ENCODE measurements around the gene ADA.

Gene ADA

DNA sequence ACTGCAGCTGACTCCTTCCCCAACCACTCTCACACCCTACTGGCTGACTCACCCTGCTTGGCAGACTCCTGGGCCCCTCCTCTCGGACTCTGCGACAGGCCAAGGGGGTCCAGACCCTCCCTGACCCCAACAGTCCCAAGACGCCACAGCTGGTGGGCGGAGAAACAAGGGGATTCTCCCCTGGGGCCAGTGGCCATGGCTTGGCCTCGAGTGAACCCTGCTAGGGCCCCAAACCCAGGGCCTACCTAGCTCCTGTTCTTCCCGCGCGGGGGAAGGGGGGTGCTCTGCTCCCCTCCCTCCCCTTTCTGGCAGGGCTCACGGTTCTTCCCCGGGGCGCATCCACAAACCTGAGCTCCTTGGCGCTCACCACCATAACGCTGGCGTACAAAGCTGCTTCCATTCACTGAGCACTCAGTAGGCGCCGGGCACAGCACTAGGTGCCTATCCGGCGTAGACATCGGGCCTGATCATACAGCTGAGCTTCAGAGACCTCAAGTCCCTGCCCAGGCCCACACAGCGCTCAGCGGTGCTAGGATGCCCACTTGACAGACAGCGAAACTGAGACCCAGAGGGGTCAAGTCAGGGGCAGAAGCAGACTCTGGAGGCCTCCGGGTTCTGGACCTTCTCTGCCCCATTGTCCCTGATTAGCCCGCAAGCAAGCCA, 597 bp downstream of the ADA start:
- Histone ChIP-seq H3F3A (ENCODE audit: low read depth) (peaks cover 11% of the 10 kb centered on the region), H3K9ac (ENCODE audit: low read depth, low read length, poor library complexity, severe bottlenecking) (peak overlapping the region; percentile 83), H3K36me3 (ENCODE audit: insufficient read depth, low read length) (no peaks in the 10 kb centered on the region), H3K4me1 (ENCODE audit: insufficient read depth, low read length, poor library complexity, severe bottlenecking) (peaks cover 51% of the 10 kb centered on the region), H3K9me3 (ENCODE audit: insufficient read depth, low read depth, low read length) (no peaks in the 10 kb centered on the region), H4K20me1 (ENCODE audit: insufficient read depth, low read length, poor library complexity, severe bottlenecking) (no peaks in the 10 kb centered on the region), H3K4me2 (ENCODE audit: low read depth, low read length, poor library complexity, severe bottlenecking) (peak overlapping the region; percentile 83), H3K79me2 (ENCODE audit: insufficient read depth, low read length) (peaks cover 57% of the 10 kb centered on the region), H2AFZ (ENCODE audit: low read length) (peak overlapping the region; percentile 67), H3K4me3 (ENCODE audit: low read length, poor library complexity, severe bottlenecking) (peak overlapping the region; percentile 85), H3K27me3 (ENCODE audit: insufficient read depth, low read length, poor library complexity, severe bottlenecking) (no peaks in the 10 kb centered on the region), H3K9me2 (replicated peaks; ENCODE audit: low read depth, low read length) (no peaks in the 10 kb centered on the region)
- TF ChIP-seq, protein P1, sequence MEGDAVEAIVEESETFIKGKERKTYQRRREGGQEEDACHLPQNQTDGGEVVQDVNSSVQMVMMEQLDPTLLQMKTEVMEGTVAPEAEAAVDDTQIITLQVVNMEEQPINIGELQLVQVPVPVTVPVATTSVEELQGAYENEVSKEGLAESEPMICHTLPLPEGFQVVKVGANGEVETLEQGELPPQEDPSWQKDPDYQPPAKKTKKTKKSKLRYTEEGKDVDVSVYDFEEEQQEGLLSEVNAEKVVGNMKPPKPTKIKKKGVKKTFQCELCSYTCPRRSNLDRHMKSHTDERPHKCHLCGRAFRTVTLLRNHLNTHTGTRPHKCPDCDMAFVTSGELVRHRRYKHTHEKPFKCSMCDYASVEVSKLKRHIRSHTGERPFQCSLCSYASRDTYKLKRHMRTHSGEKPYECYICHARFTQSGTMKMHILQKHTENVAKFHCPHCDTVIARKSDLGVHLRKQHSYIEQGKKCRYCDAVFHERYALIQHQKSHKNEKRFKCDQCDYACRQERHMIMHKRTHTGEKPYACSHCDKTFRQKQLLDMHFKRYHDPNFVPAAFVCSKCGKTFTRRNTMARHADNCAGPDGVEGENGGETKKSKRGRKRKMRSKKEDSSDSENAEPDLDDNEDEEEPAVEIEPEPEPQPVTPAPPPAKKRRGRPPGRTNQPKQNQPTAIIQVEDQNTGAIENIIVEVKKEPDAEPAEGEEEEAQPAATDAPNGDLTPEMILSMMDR (conservative IDR thresholded peaks at IDR 0.05; ENCODE audit: low read length) = no peak
- no peak for TF ChIP-seq EZH2phosphoT487 (IDR thresholded peaks at IDR 0.05; ENCODE audit: borderline replicate concordance)

DNA sequence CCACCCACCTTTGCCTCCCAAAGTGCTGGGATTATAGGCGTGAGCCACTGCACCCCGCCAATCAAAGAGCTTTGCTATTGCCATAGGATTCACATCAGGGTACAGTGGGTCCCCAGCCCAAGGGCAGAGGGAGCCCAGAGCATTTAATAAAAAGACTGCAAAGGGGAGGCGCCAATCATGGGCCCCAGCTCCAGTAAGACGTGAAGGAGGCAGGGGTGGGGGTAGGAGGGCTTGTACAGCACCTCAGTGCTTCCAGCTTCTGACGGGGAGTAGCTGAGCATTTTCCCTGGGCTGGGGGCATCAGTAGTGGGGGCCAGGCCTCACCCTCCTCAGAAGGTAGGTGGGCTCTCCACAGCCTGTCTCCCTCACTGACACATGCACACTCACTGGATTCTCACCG, 1.5 kb downstream of the ADA start:
- Histone ChIP-seq H2AFZ (ENCODE audit: low read length) (no peak overlapping the region), H3F3A (ENCODE audit: low read depth) (peaks cover 15% of the 10 kb centered on the region), H3K9me3 (ENCODE audit: insufficient read depth, low read depth, low read length) (no peaks in the 10 kb centered on the region), H3K4me2 (ENCODE audit: low read depth, low read length, poor library complexity, severe bottlenecking) (peak overlapping the region; percentile 83), H3K27me3 (ENCODE audit: insufficient read depth, low read length, poor library complexity, severe bottlenecking) (no peaks in the 10 kb centered on the region), H3K4me1 (ENCODE audit: insufficient read depth, low read length, poor library complexity, severe bottlenecking) (peaks cover 58% of the 10 kb centered on the region), H3K36me3 (ENCODE audit: insufficient read depth, low read length) (no peaks in the 10 kb centered on the region), H3K9ac (ENCODE audit: low read depth, low read length, poor library complexity, severe bottlenecking) (peak overlapping the region; percentile 83), H3K4me3 (ENCODE audit: low read length, poor library complexity, severe bottlenecking) (peak overlapping the region; percentile 85), H4K20me1 (ENCODE audit: insufficient read depth, low read length, poor library complexity, severe bottlenecking) (no peaks in the 10 kb centered on the region), H3K79me2 (ENCODE audit: insufficient read depth, low read length) (peaks cover 63% of the 10 kb centered on the region), H3K9me2 (replicated peaks; ENCODE audit: low read depth, low read length) (no peaks in the 10 kb centered on the region)
- TF ChIP-seq, protein P1 (conservative IDR thresholded peaks at IDR 0.05; ENCODE audit: low read length) = no peak
- TF ChIP-seq EZH2phosphoT487 (IDR thresholded peaks at IDR 0.05; ENCODE audit: borderline replicate concordance) = no peak

DNA sequence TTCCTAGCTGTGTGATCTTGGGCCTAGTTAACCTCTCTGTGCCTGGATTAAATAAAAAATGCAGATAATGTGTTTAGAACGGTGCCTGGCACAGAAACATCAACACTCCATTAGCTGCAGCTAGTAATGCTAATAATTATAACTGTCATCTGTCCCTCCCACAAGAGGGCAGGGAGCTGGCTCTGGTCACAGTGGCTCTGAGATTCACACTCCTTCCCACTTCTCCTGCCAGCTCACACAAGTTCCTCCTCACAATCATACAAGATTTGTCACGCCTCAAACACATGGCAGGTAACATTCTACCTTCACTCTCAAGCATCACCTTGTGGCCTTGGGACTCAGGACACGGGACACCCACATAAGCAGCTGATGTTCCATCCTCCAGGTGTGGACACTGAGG, 2.4 kb downstream of the ADA start:
- H3K79me2 ChIP-seq (ENCODE audit: insufficient read depth, low read length) = peaks cover 72% of the 10 kb centered on the region

More for the DNA sequence above, 2.4 kb downstream of the ADA start:
- H4K20me1 ChIP-seq (ENCODE audit: insufficient read depth, low read length, poor library complexity, severe bottlenecking) = no peaks in the 10 kb centered on the region
- H3K9me2 ChIP-seq (replicated peaks; ENCODE audit: low read depth, low read length) = no peaks in the 10 kb centered on the region
- H3K36me3 ChIP-seq (ENCODE audit: insufficient read depth, low read length) = no peaks in the 10 kb centered on the region
- no peak for TF ChIP-seq EZH2phosphoT487 (IDR thresholded peaks at IDR 0.05; ENCODE audit: borderline replicate concordance)
- TF ChIP-seq, protein P1 (conservative IDR thresholded peaks at IDR 0.05; ENCODE audit: low read length) = no peak
- H3K9me3 ChIP-seq (ENCODE audit: insufficient read depth, low read depth, low read length) = no peaks in the 10 kb centered on the region
- peak overlapping the region; percentile 83 for H3K9ac ChIP-seq (ENCODE audit: low read depth, low read length, poor library complexity, severe bottlenecking)
- H3K4me2 ChIP-seq (ENCODE audit: low read depth, low read length, poor library complexity, severe bottlenecking) = peak overlapping the region; percentile 83
- no peaks in the 10 kb centered on the region for H3K27me3 ChIP-seq (ENCODE audit: insufficient read depth, low read length, poor library complexity, severe bottlenecking)
- H3F3A ChIP-seq (ENCODE audit: low read depth) = peaks cover 15% of the 10 kb centered on the region
- peaks cover 66% of the 10 kb centered on the region for H3K4me1 ChIP-seq (ENCODE audit: insufficient read depth, low read length, poor library complexity, severe bottlenecking)
- H3K4me3 ChIP-seq (ENCODE audit: low read length, poor library complexity, severe bottlenecking) = peak overlapping the region; percentile 85
- H2AFZ ChIP-seq (ENCODE audit: low read length) = no peak overlapping the region
